Thyroid gland (tissue), 4 donors: Measurements from ENCODE around the gene CCDC90B. TPM values are rescaled to one million over a fixed set of nuclear protein-coding genes. Genes with fewer than 3 reads are reported as not detected.

Experiments
- DNase-seq, 2 donors: peaks; one replicate each; pipeline ENCODE4 v3.0.0-alpha.2; 2019
- H3K27ac ChIP-seq, 3 donors: fragments of 200-600 bp; sonication (generic); 1 replicate in 2 of 3; 2 replicates in 1 of 3; pipeline ENCODE4 v1.5.1; 2016 to 2019; ENCODE audit warnings: mild to moderate bottlenecking in 1 of 3, moderate library complexity in 1 of 3
- H3K27me3 ChIP-seq: fragments of 200-600 bp; sonication (generic); one replicate; pipeline ENCODE4 v1.5.1; 2019
- H3K36me3 ChIP-seq, 2 donors: fragments of 200-600 bp; sonication (generic); one replicate each; pipeline ENCODE4 v1.5.1; 2016 to 2019
- H3K4me1 ChIP-seq, 2 donors: fragments of 200-600 bp; sonication (generic); one replicate each; pipeline ENCODE4 v1.5.1; 2017 to 2019
- H3K4me3 ChIP-seq, 3 donors: fragments of 200-600 bp; sonication (generic); replicated peaks in 1 of 3; 1 replicate in 2 of 3; 2 replicates in 1 of 3; pipeline ENCODE4 v1.5.1; 2016; ENCODE audit warnings: mild to moderate bottlenecking in 1 of 3
- H3K9me3 ChIP-seq: fragments of 200-600 bp; sonication (generic); one replicate; pipeline ENCODE4 v1.5.1; 2017
- CTCF ChIP-seq, 6 experiments: fragments of 200-600 bp in 3 of 6; fragments of 450-650 bp in 3 of 6; sonication (generic) in 3 of 6; IDR thresholded peaks; one replicate each; pipeline ENCODE4 v1.5.1; 2016 to 2019; ENCODE audit warnings: antibody characterized with exemption in 6 of 6, mild to moderate bottlenecking in 2 of 6, inconsistent platforms in 1 of 6, moderate library complexity in 1 of 6
- POLR2A ChIP-seq, 2 donors: fragments of 450-650 bp; IDR thresholded peaks; one replicate each; pipeline ENCODE4 v1.6.1; 2017; ENCODE audit warnings: antibody characterized with exemption in 2 of 2, mild to moderate bottlenecking in 2 of 2, moderate library complexity in 1 of 2
- WGBS, 2 donors: methylation state at CpG; one replicate each; pipeline ENCODE4 v1.1.5; 2017; 5-methylcytosine and 5-hydroxymethylcytosine counted together
- intact Hi-C: fragments of 100-400 bp; cut with DNase I; formaldehyde crosslinking; loops from one replicate; pipeline ENCODE4 v1.15.1; 2023
- total RNA-seq, 4 donors: library from RNA; depleted of rRNA; stranded (reverse); fragments of >200 nt; gene quantifications; one replicate each; pipeline ENCODE4 v1.2.3, GENCODE V29; 2016

The CCDC90B gene
- 10 to 100 TPM; 47.4 to 54.8 (median 51.5) TPM for total RNA-seq

GRCh38 chr11:83285771-83286528 is at the start of gene CCDC90B:
Gene CCDC90B, minus strand, starts transcription at chr11:83286367. Its CDS starts 395 bp downstream, at chr11:83285972.
- intact Hi-C loops = loop anchor here (10.0 kb wide), 1 partner anchor 111 kb away; no protein-coding TSS in a partner anchor

GRCh38 chr11:83335446-83336070 is 49.4 kb upstream of the CCDC90B start:
- Histone ChIP-seq H3K4me1 (no peaks in the 10 kb centered on the region), H3K27me3 (no peaks in the 10 kb centered on the region), H3K4me3 (no peak overlapping the region), H3K27ac (no peak overlapping the region), H3K9me3 (no peaks in the 10 kb centered on the region), H3K36me3 (no peaks in the 10 kb centered on the region)
- intact Hi-C loops = no loop called here
- no peak for DNase-seq
- TF ChIP-seq CTCF (IDR thresholded peaks at IDR 0.05) = no peak
- no peak for TF ChIP-seq POLR2A (IDR thresholded peaks at IDR 0.05)
- 78 to 79% methylated on average over 4 of the region's 4 CpGs for WGBS, 2 donors

More at GRCh38 chr11:83285771-83286528, at the start of gene CCDC90B:
- peak within 1 kb of the TSS; percentile 9 to 85 (median 83) for H3K4me3 ChIP-seq
- TF ChIP-seq POLR2A (IDR thresholded peaks at IDR 0.05) = peak; percentile 53 to 92
- TF ChIP-seq CTCF (IDR thresholded peaks at IDR 0.05) = peak in 2 of 6 experiments; percentile 11 to 36
- H3K9me3 ChIP-seq = no peaks in the 10 kb centered on the region
- peak within 1 kb of the TSS; percentile 98 to 99 (median 99) for H3K27ac ChIP-seq
- no peaks in the 10 kb centered on the region for H3K36me3 ChIP-seq
- peak; percentile 96 to 97 for DNase-seq
- 0% methylated on average over 21 to 44 of the region's 55 CpGs for WGBS, 2 donors
- H3K4me1 ChIP-seq = peaks cover 17 to 25% of the 10 kb centered on the region in 2 donors
- no peaks in the 10 kb centered on the region for H3K27me3 ChIP-seq

- intact Hi-C loops = no loop called here
- Histone ChIP-seq H3K4me3 (no peak overlapping the region), H3K36me3 (no peaks in the 10 kb centered on the region), H3K9me3 (no peaks in the 10 kb centered on the region), H3K4me1 (no peaks in the 10 kb centered on the region), H3K27ac (no peak overlapping the region), H3K27me3 (no peaks in the 10 kb centered on the region)
- TF ChIP-seq POLR2A (IDR thresholded peaks at IDR 0.05) = no peak
- no peak for TF ChIP-seq CTCF (IDR thresholded peaks at IDR 0.05)
- WGBS, 2 donors = 79 to 87% methylated on average over 2 of the region's 2 CpGs
- DNase-seq = no peak
These were observed 44.1 kb upstream of the CCDC90B start for GRCh38 chr11:83330303-83330702.

- intact Hi-C loops = no loop called here
- no peaks in the 10 kb centered on the region for H3K27me3 ChIP-seq
- no peaks in the 10 kb centered on the region for H3K36me3 ChIP-seq
- no peak overlapping the region for H3K27ac ChIP-seq
- no peaks in the 10 kb centered on the region for H3K4me1 ChIP-seq
- no peak for DNase-seq
- no peaks in the 10 kb centered on the region for H3K9me3 ChIP-seq
- TF ChIP-seq POLR2A (IDR thresholded peaks at IDR 0.05) (no peak), CTCF (IDR thresholded peaks at IDR 0.05) (no peak)
- no peak overlapping the region for H3K4me3 ChIP-seq
- 100% methylated on average over 1 of the region's 1 CpG; no CpG with 5 or more reads in 1 of the 2 donors for WGBS, 2 donors
These were observed 40.2 kb upstream of the CCDC90B start for GRCh38 chr11:83326326-83326725.

- no peak overlapping the region for H3K27ac ChIP-seq
- H3K4me1 ChIP-seq = peaks cover 0 to 4% of the 10 kb centered on the region in 2 donors
- no peaks in the 10 kb centered on the region for H3K36me3 ChIP-seq
- H3K9me3 ChIP-seq = no peaks in the 10 kb centered on the region
- 42 to 46% methylated on average over 4 of the region's 4 CpGs for WGBS, 2 donors
- DNase-seq = no peak
- H3K4me3 ChIP-seq = no peak overlapping the region
- no peaks in the 10 kb centered on the region for H3K27me3 ChIP-seq
- TF ChIP-seq CTCF (IDR thresholded peaks at IDR 0.05) = no peak
- TF ChIP-seq POLR2A (IDR thresholded peaks at IDR 0.05) = no peak
- intact Hi-C loops = no loop called here
These were observed 33.2 kb upstream of the CCDC90B start for GRCh38 chr11:83319346-83319745.
